GM19023 (cell line): ENCODE data around the gene TNS3.
A peak's percentile ranks its signal among the peaks of the same experiment; 100 is the strongest.

Experiments
- ATAC-seq: cut with Tn5 transposase; IDR thresholded peaks from one replicate; pipeline ENCODE4 v1.9.1; 2021; ENCODE audit warnings: mild to moderate bottlenecking, moderate library complexity; ENCODE audit not compliant: unreplicated experiment

Gene TNS3

DNA sequence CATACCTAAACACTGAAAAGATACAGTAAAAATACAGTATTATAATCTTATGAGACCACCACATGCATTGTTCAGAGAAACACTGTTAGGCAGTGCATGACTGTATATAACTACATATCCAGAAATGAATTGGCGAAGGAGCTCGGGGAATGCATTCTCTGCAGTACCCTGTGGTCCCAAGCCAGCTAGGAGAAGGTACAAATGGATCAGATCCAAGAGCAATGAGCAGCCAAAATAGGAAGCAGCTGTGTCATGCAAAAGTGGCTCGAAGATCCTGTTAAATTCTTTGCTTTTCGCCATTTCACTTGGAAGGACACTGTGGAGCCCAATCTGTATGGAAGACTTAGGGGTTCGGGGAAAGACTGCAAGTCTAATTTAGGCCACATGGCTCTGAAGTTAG lies 334.8 kb downstream of the TNS3 start:
- no peak for ATAC-seq

DNA sequence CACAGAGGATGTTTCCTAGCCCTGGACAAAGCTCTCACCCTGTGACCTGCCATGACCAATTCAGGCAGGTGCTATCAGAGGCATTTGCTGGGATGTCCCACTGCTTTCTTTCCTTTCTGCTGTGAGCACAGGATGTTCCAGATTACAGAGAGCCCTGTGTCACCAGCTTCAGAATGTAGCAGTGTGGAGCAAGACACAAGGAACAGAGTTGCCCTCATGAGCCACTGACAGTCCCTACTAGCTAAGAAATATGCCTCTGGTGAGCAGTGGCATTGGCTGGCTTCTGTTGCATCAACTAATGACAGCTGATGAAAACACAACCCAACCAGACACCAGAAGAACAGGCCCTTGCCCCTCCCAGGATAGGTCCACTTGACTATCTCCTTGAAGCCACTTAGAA lies 337.2 kb downstream of the TNS3 start:
- ATAC-seq = no peak

DNA sequence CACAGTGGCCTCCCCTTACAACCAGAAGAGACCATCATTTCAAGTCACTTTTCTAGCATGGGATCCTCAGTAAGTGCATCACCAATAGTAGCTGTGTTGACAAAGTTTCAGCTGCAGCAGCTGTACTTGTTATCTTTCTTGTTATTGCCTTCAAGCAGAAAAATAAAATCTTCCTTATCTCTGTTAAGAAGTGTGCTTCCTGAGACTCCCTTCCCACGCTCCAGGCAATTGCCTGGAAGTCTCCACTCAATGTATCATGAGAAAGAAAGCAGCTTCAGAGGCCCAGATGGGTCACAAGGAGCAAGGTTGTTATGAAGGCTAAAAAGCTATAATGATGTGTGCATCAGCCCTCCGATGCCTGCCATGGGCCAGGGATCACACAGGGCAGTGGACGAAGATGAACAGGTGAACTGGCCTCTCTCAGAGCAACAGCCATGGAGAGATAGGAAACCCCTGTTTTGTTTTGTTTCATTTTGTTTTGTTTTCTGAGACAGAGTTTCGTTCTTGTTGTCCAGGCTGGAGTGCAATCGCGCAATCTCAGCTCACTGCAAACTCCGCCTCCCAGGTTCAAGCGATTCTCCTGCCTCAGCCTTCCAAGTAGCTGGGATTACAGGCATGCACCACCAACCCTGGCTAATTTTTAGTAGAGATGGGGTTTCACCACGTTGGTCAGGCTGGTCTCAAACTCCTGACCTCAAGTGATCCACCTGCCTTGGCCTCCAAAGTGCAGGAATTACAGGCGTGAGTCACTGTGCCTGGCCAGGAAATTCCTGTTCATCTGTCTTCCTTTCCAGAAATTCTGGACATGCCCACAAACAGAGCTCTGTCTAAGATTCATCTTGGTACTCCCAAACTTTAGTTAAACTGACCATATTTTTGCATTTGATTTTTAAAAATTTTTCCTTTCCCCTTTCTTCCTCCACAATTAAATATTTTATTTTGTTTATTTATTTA lies 340.5 kb downstream of the TNS3 start:
- ATAC-seq = no peak

DNA sequence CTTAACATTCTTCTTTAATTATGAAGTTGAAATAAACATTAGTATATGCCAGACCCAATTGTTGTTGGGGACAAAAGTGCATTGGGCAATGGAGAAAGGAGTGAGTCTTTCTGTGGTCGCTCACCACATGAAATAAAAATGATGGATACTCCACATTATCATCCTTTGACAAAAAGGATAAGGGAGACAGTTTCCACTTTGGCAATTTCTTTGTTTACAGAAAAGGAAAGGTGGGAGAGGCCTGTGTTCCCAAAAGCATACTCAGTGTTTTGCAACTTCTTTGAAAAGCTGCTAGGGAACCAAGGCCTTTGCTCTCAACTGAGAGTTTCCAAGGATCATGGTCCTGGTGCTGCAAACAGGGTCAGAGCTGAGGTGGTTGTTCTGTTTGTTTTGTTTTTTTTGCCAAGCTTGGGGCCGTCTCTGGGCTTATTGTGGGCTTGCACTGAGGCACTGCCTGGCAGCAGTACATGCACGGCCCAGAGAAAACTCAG lies 341.9 kb downstream of the TNS3 start:
- ATAC-seq = no peak

DNA sequence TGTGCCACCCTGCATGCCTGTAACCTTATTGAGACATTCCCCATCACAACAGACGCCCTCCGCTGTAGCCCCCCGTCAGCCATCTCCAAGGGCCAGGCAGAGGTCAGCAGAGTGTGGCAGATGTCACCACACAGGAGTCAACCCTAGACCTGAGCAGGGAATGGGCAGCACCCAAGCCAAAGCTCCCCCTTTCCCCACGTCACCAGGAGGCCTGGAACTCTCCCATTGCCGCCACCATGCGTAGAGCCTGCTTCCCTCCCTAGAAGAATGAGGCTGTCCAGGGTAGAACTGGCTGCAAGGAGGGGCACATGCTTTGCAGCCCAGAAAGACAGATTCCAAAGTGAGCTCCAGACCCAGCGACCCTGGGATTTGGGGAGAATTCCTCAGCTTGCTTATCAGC lies 342.9 kb downstream of the TNS3 start:
- ATAC-seq = no peak

DNA sequence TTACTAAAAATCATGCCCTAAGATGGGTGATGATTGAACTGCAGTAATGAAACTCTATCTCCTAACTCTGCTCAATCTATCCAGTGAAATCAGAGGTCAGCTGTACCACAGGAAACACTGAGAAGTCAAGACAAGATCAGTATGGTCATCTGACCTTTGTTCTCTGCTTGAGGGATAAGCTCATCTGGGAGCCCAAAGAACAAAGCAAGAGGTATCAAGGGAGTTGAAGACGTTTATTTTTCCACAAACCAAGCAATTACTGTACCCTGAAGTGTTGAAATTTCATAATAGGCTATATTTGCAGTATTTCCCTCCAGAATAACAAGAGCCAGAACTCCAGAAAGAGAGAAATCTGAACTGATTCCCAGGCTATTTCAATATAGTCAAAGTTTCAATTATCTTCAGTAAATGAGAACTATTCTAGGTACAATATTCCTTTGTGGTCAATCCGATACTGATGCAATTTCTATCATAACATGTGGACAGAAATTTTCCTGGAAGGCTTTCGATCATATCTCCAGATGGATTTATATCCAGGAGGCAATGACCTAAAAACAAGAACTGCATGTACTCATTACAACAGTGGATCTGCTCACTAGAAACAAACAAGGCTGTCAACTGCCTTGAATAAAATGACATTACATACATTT lies 345.3 kb downstream of the TNS3 start:
- no peak for ATAC-seq

DNA sequence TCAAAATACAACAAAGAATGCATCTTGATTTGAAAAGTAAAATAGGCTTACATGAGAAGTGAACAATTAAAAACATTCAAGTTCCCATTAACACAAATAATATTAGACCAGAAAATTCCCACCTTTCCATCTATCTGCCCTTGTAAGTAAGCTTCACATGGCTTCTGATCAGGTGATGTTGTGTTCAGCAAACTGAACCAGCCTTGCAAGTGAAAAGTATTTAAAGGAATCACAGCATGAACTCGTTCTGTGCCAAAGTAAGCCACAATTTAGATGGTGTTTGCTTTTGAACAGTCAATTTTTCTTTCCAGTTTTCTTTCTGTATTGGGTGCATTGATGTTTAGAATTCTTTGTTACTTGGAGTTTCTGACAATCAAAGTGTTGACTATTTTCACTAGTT lies 347.9 kb downstream of the TNS3 start:
- no peak for ATAC-seq

DNA sequence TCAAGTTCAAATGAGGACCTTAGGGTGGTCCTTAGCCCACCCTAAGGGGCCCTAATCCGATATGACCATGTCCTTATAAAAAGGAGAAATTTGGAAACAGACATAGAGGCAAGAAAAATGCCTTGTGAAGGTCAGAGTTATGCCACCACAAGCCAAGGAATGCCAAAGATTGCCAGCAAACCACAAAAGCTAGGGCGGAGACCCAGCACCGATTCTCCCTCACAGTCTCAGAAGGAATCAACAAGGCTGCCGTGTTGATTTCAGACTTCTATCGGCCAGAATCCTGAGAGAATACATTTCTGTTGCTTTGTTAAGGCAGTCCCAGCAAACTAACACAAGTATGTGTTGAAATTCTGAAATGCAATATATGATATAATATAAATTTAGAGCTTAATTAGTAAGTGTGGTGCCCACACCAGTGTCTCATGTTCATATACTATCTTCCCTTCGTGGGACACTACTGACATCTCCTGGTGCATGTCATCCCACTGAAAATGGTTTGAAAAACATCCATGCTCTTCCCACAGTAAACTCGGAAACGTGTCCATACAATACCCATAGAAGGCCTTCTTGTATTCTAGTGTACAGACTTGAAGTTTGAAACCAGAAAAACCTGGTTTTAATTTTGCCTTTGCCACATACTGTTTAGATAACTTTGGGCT lies 349.0 kb downstream of the TNS3 start:
- no peak for ATAC-seq

DNA sequence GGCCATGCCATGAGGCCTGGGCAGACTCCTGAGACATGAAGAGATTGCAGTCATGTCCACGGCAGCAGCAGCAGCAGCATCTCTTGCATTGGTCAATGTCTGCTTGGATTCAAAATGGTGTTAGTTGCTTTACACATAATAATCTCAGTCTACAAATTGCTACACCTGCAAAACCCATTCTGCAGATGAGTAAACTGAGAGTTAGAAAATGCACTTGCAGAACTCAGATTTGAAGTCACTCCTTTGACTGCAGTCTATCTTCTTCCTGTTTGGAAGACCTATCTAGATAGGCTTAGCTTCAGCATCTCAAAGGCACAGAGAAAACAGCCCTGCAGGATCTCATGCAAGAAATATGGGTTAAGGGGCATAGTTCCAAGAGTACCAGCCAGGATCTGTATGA lies 350.3 kb downstream of the TNS3 start:
- ATAC-seq = no peak

DNA sequence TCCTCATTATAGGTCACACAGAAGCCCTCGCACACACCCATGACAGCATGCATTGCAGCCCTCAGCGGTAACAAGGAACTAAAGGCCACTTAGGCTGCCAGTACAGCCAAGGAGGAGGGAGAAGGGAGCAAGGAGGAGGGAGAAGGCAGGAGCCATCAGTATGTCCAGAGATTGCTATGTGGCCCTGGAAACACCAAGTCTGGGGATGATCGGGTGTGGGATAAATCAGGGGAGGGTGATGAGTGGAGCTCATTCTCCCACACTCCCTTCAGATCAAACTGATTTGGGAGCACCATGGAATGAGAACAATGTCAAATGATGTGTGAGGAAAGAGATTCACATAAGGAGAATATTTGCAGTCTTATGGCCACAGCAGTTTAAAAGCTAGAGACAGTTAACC lies 350.9 kb downstream of the TNS3 start:
- ATAC-seq = no peak

DNA sequence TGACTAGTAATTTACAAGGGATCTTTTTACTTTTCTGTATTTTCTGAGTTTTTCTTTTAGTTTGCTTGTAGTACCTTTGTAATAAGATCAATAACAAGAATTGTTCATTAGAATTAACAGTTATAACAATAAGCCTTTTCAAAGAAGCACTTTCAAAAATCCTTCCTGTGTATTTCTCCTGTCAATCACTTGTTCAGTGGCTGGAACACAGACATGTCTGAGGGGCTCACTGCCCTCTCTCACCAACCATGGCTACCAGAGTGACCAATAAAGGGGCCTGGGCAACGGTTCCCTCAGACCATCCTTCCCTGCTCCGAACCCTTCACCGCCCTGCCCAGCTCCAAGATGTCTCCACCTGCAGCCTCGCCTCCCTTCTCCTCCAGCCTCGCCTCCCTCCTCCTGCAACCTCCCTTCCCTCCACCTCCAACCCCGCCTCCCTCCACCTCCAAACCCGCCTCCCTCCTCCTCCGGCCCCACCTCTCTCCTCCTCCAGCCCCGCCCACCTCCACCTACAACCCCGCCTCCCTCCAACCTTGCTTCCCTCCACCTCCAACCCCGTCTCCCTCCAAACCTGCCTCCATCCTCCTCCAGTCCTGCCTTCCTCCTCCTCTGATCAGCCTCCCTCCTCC lies 353.4 kb downstream of the TNS3 start:
- no peak for ATAC-seq

DNA sequence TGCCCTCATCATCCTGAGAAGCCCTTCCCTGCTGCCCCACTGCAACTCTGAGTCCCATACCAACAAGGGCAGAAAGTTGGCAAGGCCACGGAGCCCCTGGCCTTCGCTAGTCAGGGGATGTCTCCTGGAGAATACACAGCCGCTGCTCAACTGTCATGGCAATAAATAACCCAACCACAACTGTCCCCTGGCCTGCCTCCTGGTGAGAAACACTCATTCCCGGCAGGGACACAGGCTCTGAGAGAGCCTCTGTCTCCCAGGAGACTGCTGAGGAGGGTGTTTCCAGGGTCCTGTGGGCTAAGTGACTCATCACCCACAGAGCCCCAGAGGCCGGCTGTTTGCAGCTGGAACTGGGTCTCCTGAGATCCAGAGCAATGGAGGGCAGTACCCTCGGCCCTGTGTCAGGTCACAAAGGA lies 354.1 kb downstream of the TNS3 start:
- ATAC-seq = peak; percentile 76

DNA sequence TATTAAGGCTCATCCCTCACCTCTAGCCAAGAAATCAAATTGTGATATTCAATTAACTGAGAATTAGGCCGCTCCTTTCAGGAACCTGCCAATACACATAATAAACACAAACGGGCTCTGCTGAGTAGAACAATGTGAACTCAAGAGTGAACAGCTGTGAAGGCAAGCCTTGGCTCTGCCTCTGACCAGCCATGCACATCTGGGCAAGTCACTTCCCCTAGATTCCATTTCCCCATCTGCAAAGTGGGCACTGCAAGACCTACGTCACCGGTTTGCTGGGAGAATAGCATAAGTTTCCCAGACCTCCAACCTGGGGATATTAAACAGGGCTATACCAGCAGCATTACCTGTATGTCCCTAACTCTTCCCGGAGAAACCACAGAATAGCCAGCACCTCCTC lies 355.2 kb downstream of the TNS3 start:
- ATAC-seq = no peak

DNA sequence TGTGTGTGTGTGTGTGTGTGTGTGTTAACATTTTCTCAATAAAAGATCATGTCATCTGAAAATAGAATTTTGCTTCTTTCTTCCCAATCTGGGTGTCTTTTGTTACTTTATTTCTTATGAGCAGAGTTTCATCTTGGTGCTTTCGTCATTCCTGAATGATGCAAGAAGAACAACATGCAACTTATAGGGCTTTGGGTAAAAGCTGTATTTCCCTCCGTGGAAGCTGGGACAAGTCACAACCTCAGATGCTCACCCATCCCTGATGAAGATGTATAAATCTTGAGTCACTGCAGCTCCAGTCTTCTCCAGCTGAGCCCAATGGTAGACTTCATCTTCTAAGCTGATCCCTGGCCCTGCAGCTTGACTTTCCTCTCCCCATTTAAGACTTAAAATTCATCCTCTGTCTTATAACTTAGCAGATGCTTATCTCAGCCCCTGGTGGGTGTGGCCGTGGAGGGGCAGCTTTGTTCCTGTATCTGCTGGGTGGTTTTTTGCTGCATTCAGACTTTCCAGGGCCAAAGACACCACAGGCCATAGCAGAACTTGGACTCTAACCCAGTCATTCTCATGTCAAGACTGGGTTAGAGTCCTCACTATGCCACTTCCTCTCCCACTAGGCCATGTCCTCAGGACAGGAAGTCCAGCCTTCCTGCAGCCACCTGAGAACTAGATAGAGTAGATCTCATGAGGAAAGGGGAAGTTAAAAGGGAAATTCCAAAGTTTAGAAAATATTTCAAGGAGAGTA lies 356.4 kb downstream of the TNS3 start:
- ATAC-seq = peak; percentile 34
